HG03095 (cell line): Measurements from ENCODE around the gene RNF144B.

ENCODE experiments used
- ATAC-seq: cut with Tn5 transposase; IDR thresholded peaks from one replicate; pipeline ENCODE4 v1.9.1; 2021; ENCODE audit warnings: moderate library complexity; ENCODE audit not compliant: unreplicated experiment

RNF144B gene

GRCh38 chr6:18507018-18507415 lies 119.9 kb downstream of the RNF144B start:
- ATAC-seq = no peak

- ATAC-seq = no peak
Observed at GRCh38 chr6:18507561-18507960, 120.4 kb downstream of the RNF144B start.

GRCh38 chr6:18509871-18510643 lies 122.9 kb downstream of the RNF144B start:
- ATAC-seq = no peak

GRCh38 chr6:18510644-18511033 lies 123.5 kb downstream of the RNF144B start:
- ATAC-seq = no peak

- no peak for ATAC-seq
Observed at GRCh38 chr6:18511211-18511610, 124.1 kb downstream of the RNF144B start.

GRCh38 chr6:18513253-18513798 lies 126.2 kb downstream of the RNF144B start:
- no peak for ATAC-seq

- no peak for ATAC-seq
Observed at GRCh38 chr6:18514180-18514579, 127.0 kb downstream of the RNF144B start.

GRCh38 chr6:18515767-18516166 lies 128.6 kb downstream of the RNF144B start:
- no peak for ATAC-seq
